ENCODE measurements around the gene HLA-DOB. TPM values are rescaled to one million over a fixed set of nuclear protein-coding genes. Genes with fewer than 3 reads are reported as not detected.

HLA-DOB gene
- total RNA-seq: under 1 TPM in 5 of 9 donors, not detected in 4; 0.28 to 0.69 (median 0.61) TPM
- 1 to 10 TPM in 1 of 3 donors, under 1 TPM in 2; 0.71 to 1.6 (median 0.99) TPM for polyA plus RNA-seq
- long read RNA-seq, donor 1: 0 reads
- long read RNA-seq, donor 2, partial matches to known transcripts: 0 of 1 reads
- long read RNA-seq, donor 2, other reads (novel, unspliced or antisense): 0 of 1 reads
- long read RNA-seq, donor 3: 0 reads
- long read RNA-seq, donor 4, partial matches to known transcripts: 0 of 1 reads
- long read RNA-seq, donor 4, other reads (novel, unspliced or antisense): 0 of 1 reads
- long read RNA-seq, donor 5, partial matches to known transcripts: 0 of 1 reads
- long read RNA-seq, donor 5, other reads (novel, unspliced or antisense): 1 of 1 reads
- long read RNA-seq, donor 6: 0 reads
- long read RNA-seq, donor 7: 0 reads
- long read RNA-seq, donor 8: 0 reads
- long read RNA-seq, donor 9: 0 reads
- long read RNA-seq, donor 10: 0 reads

GRCh38 chr6:32816746-32817204, at the start of gene HLA-DOB:
HLA-DOB (minus strand) TSS chr6:32817002; CDS start chr6:32816951, 51 bp downstream.
- 31 to 55% (median 48%) methylated on average over 3 of the region's 3 CpGs for WGBS, 4 donors
- Histone ChIP-seq H3K27me3 (no peaks in the 10 kb centered on the region), H3K36me3 (replicated peaks in 1 of 2) (no peaks in the 10 kb centered on the region), H3K4me1 (replicated peaks in 1 of 2) (no peaks in the 10 kb centered on the region), H3K9me3 (replicated peaks in 1 of 3) (no peaks in the 10 kb centered on the region), H3K27ac (no peak within 1 kb of the TSS), H3K4me3 (peak within 1 kb of the TSS in 1 of 4 donors; percentile 19)
- no peak for DNase-seq
- no peak for TF ChIP-seq CTCF (IDR thresholded peaks at IDR 0.05)
- no peak for TF ChIP-seq POLR2A (IDR thresholded peaks at IDR 0.05)
- intact Hi-C loops (cut with DNase I): no loop called here

- intact Hi-C loops (cut with DNase I): loop anchor here in 1 of 2 donors (5.0 kb wide), 1 partner anchor 39 kb away; no protein-coding TSS in a partner anchor
Observed at GRCh38 chr6:32865724-32866443, 49.1 kb upstream of the HLA-DOB start.

GRCh38 chr6:32862725-32863124, 45.9 kb upstream of the HLA-DOB start:
- DNase-seq: no peak
- peaks cover 0 to 22% of the 10 kb centered on the region in 2 donors for H3K36me3 ChIP-seq (replicated peaks in 1 of 2)
- 74 to 83% (median 79%) methylated on average over 3 of the region's 3 CpGs for WGBS, 4 donors
- no peak overlapping the region for H3K4me3 ChIP-seq
- H3K9me3 ChIP-seq (replicated peaks in 1 of 3): no peaks in the 10 kb centered on the region
- peaks cover 0 to 5% of the 10 kb centered on the region in 2 donors for H3K4me1 ChIP-seq (replicated peaks in 1 of 2)
- no peak for TF ChIP-seq CTCF (IDR thresholded peaks at IDR 0.05)
- TF ChIP-seq POLR2A (IDR thresholded peaks at IDR 0.05): no peak
- H3K27me3 ChIP-seq: no peaks in the 10 kb centered on the region
- H3K27ac ChIP-seq: no peak overlapping the region
- intact Hi-C loops (cut with DNase I): no loop called here

More at GRCh38 chr6:32865724-32866443, 49.1 kb upstream of the HLA-DOB start:
- no peak for DNase-seq
- H3K4me3 ChIP-seq: no peak overlapping the region
- WGBS, 4 donors: 58 to 66% (median 65%) methylated on average over 10 of the region's 10 CpGs
- no peaks in the 10 kb centered on the region for H3K36me3 ChIP-seq (replicated peaks in 1 of 2)
- peaks cover 8% of the 10 kb centered on the region for H3K27me3 ChIP-seq
- no peak overlapping the region for H3K27ac ChIP-seq
- no peaks in the 10 kb centered on the region for H3K9me3 ChIP-seq (replicated peaks in 1 of 3)
- peaks cover 0 to 9% of the 10 kb centered on the region in 2 donors for H3K4me1 ChIP-seq (replicated peaks in 1 of 2)
- TF ChIP-seq POLR2A (IDR thresholded peaks at IDR 0.05): no peak
- TF ChIP-seq CTCF (IDR thresholded peaks at IDR 0.05): no peak

- no peaks in the 10 kb centered on the region for H3K27me3 ChIP-seq
- H3K27ac ChIP-seq: no peak overlapping the region
- intact Hi-C loops (cut with DNase I): no loop called here
- no peaks in the 10 kb centered on the region for H3K4me1 ChIP-seq (replicated peaks in 1 of 2)
- 83 to 98% (median 88%) methylated on average over 1 of the region's 1 CpG for WGBS, 4 donors
- TF ChIP-seq CTCF (IDR thresholded peaks at IDR 0.05) (no peak), POLR2A (IDR thresholded peaks at IDR 0.05) (no peak)
- no peaks in the 10 kb centered on the region for H3K9me3 ChIP-seq (replicated peaks in 1 of 3)
- no peak overlapping the region for H3K4me3 ChIP-seq
- peaks cover 0 to 25% of the 10 kb centered on the region in 2 donors for H3K36me3 ChIP-seq (replicated peaks in 1 of 2)
- DNase-seq: no peak
Observed at GRCh38 chr6:32860674-32861073, 43.9 kb upstream of the HLA-DOB start.

Measured in adrenal gland (tissue), 19 donors.